Uterus (tissue), 2 donors: ENCODE results near the gene VPS26C.

ENCODE experiments used
- POLR2A ChIP-seq, 2 donors: fragments of 450-650 bp; IDR thresholded peaks; one replicate each; pipeline ENCODE4 v1.6.1; 2016; ENCODE audit warnings: antibody characterized with exemption in 2 of 2, mild to moderate bottlenecking in 1 of 2, moderate library complexity in 1 of 2
- TF ChIP-seq, protein P1 (sequence below), 4 experiments: fragments of 200-600 bp in 2 of 4; fragments of 450-650 bp in 2 of 4; sonication (generic) in 2 of 4; IDR thresholded peaks; one replicate each; pipeline ENCODE4 v1.5.1; 2016 to 2019; ENCODE audit warnings: antibody characterized with exemption in 4 of 4, mild to moderate bottlenecking in 2 of 4, moderate library complexity in 1 of 4

- TF ChIP-seq, protein P1, sequence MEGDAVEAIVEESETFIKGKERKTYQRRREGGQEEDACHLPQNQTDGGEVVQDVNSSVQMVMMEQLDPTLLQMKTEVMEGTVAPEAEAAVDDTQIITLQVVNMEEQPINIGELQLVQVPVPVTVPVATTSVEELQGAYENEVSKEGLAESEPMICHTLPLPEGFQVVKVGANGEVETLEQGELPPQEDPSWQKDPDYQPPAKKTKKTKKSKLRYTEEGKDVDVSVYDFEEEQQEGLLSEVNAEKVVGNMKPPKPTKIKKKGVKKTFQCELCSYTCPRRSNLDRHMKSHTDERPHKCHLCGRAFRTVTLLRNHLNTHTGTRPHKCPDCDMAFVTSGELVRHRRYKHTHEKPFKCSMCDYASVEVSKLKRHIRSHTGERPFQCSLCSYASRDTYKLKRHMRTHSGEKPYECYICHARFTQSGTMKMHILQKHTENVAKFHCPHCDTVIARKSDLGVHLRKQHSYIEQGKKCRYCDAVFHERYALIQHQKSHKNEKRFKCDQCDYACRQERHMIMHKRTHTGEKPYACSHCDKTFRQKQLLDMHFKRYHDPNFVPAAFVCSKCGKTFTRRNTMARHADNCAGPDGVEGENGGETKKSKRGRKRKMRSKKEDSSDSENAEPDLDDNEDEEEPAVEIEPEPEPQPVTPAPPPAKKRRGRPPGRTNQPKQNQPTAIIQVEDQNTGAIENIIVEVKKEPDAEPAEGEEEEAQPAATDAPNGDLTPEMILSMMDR (IDR thresholded peaks at IDR 0.05) = no peak
- TF ChIP-seq POLR2A (IDR thresholded peaks at IDR 0.05) = no peak
Measured at GRCh38 chr21:37257967-37258877, 8.9 kb downstream of the VPS26C start.
